Renal pelvis (tissue), 4 donors: ENCODE measurements around the gene PTPRN2. TPM values are rescaled to one million over a fixed set of nuclear protein-coding genes. Genes with fewer than 3 reads are reported as not detected.
"Not testable (repeated sequence)": the region's sequence is repeated elsewhere in the genome, so short reads cannot be mapped to it uniquely, and the experiment has no call there.

Experiments
- DNase-seq: peaks from one replicate; pipeline ENCODE4 v3.0.0-alpha.2; 2013
- polyA plus RNA-seq, 3 donors: library from polyadenylated mRNA; unstranded; fragments of 120-200 nt; gene quantifications; one replicate each; pipeline ENCODE4 v1.2.1, GENCODE V29; 2013; ENCODE audit not compliant: insufficient read length in 3 of 3

The PTPRN2 gene
- polyA plus RNA-seq, 3 donors, result 6.6 to 7.5 (median 7.4) TPM

DNA sequence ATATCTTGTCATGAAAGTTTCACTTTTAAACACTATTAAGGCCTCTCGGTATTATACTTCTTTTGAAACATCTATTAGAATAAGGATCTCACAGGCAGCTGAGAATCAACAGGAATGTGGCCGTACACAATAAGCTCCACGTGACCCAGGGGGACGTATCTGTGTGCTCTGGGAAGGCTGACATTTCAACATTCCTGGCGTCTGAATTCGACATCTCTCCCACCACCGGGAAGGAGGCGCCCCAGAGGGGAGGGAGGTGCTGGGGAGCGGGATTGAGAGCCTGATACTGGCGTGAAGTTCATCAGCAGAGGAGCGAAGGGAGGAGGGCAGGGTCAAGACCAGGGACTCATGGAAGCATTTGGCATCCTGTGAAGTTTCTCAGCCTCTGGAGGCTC is 849.6 kb downstream of the PTPRN2 start:
- peak; percentile 56 for DNase-seq

DNA sequence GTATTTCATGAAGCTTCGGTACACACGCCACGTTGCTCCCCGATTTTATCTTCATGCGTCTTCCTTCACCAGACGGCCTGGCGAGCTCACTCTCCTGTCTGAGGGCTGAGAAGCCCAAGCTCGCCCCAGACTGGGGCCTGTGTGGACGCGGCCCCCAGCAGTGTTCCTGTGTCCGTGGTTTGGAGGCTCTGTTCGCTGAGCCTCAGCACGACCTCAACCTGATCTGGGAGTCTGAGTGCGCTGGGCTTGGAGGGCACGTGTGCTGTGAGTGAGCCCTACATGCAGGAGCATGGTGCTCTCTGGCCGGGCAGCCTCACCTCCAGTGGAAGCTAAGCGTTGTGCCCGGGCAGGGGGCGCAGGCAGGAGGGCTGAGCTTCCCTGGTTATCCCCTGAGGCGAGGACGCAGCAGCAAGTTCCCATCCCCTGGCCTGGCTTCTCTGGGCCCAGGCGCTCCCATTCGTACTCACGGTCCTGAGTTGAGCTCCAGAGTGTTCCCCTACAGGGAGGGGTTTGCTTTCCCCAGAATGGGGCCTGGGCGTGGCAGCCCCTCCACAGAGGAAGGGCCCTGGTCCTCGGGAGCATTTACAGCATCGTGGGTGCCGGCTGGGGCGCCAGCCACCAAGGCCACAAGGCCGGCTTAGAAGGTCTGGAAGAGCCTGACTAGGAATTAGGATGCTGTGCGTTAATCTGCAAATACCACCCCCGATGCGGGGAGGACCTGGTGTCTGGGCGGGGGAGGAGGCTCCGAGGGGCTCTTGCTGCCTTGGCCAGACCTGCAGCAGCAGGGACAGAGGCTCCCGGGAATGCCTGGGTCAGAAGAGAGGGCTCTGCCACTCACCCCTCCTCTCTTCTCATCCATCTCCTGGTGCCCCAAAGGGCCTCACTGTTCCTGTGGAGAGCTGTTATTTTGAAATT is 850.2 kb downstream of the PTPRN2 start:
- DNase-seq, result no peak

DNA sequence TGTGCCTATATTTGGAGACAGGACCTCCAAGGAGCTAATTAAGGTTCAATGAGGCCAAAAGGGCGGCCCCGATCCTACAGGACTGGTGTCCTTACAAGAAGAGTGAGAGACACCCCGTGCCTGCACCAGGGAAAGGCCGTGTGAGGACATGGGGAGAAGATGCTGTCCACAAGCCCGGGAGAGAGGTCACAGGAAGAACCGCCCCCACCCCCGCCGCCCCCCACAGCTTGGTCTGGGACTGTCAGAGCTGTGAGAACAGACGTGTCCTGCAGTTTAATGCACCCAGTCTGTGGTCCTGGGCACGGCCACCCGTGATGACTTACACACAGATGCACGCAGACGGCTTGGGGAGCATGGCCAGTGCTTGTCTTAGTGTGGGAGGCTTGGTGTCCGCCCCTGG is 851.3 kb downstream of the PTPRN2 start:
- no peak for DNase-seq

DNA sequence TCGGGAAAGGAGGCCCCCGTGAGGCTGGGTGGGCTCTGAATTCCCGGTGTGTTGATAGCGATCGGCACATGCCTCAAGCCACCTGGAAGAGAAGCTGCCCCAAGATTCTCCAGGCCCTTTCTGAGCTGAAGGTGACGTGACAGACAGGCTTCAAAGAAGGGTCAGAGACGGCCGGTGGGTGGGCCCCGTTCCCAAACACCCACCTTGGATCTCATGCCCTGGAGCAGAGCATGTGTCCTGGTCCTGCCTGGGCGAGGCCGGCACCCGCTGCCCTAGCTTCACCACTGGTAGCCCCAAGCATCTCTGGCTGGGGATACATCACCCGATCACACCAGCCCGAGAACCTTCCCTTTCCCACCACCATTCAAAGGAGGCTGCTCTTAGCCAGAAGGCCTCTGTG is 851.8 kb downstream of the PTPRN2 start:
- no peak for DNase-seq

DNA sequence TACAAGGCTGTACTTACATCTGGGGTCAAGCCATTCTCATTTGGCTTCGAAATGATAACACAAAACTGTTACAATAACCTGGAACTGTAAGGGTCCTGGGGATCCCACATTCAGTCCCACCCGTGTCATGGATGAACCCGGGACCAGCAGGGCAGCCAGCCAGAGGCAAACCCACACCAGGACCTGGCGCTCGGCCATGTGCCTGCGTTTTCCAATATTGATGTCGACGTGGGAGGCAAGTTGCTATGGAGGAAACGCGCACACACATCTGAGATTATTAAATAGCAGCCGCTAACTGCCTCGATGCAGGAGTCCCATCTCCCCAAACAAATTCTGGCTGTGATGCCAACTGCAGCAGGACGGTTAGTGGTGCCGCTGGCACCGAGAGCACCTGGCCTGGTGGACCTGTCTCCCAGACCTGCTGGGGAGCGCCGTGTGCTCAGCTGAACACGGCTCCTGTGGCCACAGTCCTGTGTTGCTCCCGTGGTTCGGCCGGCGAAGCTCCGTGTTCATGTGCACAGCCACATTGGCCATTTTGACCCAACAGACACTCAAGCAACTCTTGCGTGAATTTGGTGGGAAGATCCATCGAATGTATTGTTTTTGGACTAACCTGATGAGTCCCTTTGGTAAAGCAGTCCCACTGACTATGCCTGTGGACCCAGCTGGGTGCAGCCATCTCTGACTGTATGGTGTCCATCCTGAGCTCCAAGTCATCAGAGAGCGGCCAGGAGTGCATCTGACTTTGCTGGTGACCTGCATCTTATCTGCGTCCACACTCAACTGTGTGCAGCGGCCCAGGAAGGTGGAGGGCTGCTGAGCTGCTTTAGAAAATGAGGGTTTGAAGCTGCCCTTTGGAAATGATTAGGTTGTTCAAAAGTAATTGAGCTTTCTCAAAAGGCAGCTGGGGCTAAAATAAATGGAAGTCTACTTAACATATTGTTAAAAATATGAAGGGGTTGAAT is 852.7 kb downstream of the PTPRN2 start:
- no peak for DNase-seq

DNA sequence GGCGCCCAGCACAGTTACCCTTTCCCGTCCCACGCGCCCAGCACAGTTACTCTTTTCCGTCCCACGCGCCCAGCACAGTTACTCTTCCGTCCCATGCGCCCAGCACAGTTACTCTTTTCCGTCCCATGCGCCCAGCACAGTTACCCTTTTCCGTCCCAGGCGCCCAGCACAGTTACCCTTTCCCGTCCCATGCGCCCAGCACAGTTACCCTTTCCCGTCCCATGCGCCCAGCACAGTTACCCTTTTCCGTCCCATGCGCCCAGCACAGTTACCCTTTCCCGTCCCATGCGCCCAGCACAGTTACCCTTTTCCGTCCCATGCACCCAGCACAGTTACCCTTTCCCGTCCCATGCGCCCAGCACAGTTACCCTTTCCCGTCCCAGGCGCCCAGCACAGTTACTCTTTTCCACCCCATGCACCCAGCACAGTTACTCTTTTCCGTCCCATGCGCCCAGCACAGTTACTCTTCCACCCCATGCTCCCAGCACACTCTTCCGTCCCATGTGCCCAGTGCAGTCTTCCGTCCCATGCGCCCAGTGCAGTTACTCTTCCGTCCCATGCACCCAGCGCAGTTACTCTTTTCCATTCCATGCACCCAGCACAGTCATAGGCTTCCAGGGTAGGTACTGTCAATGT is 853.7 kb downstream of the PTPRN2 start:
- not testable (repeated sequence) for DNase-seq

DNA sequence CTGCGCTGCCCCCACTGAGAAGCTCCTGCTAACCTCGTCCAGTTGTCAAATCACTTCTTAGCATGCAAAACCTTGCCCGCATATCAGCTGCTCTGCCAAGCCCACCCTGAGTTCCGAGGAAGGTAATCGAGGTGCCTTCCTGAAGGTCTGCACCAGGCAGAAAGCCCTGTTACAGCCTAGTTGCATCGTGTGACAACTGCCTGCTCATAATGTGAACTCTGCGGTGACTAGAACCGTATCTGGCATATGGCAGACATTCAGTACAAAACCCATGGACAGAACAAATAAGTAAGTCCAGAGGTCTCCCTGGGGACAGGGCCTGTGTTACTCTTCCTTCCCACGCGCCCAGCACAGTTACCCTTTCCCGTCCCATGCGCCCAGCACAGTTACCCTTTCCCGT is 856.5 kb downstream of the PTPRN2 start:
- DNase-seq, result no peak

DNA sequence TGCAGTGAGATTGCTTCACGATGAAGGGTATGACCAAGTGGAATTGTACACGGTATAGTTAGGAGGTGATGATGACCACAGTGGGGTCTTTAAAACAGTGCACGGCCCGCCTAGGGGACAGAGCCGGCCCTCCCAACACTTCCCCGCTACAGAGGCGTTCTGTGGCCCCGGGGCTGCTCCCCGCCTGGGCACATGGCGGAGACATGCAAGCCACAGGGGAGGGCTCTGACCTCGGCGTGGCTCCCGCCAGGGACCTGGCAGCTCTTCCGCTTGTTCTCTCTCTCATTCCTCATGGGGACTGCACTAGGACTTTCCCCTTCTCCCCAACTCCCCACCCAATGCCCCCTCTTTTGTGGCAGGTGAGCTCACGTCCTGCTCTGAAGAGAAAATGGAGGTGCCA is 857.0 kb downstream of the PTPRN2 start:
- DNase-seq, result no peak

DNA sequence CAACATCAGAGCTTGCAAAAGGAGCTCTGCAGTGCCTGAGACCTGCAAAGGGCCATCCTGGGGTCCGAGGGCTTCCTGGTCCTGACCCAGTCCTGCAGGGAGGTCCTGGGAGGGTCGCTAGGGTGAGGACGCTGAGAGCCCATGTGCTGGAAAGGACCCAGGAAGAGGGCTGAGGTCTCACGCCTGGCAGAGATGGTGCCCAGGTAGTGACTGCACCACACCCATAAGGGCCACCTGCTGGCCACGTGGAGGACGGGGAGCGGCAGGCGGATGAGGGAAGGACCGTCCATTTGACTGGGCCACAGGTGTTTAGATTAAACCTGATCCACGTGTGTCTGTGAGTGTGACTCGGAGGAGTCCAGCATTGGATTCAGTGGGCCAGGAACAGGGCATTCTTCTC is 858.1 kb downstream of the PTPRN2 start:
- no peak for DNase-seq

DNA sequence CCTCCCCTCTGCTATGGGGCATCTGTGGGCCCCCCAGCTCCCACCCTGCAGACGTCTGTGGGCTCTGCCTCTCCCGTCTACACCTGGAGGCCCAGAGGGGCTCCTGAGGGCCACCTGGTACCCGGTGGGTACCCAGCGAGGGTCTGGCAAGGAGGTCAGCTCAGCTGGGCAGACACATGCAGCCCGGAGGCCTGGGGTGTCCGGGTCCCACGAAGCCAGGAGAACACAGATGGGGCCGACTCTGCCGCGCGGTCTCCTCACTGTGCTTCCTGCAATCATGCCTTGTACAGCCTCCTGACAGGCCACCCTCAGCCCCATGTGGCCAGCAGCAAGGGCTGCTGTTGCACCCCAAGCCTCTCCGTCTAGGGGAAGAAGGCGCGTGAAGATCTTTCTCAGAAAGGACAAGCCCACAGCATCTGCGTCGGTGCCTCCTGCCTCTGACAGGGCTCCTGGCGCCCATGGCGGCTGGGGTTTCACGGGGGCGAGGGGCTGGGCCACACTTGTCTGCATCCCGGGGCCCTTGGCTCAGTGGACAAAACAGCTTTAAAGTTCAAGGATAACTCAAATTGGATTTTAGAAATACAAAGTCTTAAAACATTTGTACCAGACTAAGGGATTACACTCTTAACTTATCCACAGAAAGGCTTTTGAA is 859.5 kb downstream of the PTPRN2 start:
- no peak for DNase-seq

DNA sequence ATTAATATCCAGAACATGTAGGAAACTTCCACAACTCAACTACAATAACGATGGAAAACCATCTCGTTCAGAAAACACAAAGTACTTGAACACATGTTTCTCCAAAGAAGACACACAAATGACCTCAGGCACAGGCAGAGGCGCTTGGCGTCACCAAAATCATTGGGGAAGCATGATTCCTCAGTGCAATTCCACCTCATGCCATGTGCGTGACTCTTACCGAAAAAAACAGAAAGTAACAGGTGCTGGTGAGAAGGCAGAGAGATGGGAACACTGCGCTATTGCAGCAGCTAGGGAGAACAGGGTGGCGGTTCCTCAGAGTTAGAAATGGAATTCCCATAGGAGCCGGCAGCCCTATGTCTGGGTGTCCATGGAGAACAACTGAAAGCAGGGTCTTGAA is 860.9 kb downstream of the PTPRN2 start:
- DNase-seq, result no peak

DNA sequence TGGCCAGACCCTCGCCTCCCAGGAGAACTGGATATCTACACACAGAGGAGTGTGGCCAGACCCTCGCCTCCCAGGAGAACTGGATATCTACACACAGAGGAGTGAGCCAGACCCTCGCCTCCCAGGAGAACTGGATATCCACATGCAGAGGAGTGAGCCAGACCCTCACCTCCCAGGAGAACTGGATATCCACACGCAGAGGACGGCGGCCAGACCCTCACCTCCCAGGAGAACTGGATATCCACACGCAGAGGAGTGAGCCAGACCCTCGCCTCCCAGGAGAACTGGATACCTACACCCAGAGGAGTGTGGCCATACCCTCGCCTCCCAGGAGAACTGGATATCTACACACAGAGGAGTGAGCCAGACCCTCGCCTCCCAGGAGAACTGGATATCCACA is 862.3 kb downstream of the PTPRN2 start:
- not testable (repeated sequence) for DNase-seq

DNA sequence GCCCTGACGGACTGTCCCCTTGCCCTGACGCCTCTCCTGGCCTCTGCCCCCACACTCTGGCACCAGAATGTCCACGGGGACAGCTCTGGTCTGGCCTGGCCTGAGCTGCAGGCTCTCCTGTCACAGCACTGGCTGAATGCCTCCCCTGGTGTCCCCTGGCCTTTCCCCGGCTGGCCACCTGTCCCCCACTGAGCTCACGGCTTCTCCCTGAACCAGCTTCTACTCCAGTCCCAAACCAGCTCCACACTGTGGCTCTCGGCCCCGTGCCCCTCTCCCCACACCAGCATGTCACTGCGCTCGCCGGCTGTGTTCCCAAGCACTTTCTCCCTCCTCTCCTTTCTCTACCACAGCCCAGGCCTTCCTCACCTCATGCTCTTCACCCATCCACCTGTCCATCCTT is 864.4 kb downstream of the PTPRN2 start:
- no peak for DNase-seq

DNA sequence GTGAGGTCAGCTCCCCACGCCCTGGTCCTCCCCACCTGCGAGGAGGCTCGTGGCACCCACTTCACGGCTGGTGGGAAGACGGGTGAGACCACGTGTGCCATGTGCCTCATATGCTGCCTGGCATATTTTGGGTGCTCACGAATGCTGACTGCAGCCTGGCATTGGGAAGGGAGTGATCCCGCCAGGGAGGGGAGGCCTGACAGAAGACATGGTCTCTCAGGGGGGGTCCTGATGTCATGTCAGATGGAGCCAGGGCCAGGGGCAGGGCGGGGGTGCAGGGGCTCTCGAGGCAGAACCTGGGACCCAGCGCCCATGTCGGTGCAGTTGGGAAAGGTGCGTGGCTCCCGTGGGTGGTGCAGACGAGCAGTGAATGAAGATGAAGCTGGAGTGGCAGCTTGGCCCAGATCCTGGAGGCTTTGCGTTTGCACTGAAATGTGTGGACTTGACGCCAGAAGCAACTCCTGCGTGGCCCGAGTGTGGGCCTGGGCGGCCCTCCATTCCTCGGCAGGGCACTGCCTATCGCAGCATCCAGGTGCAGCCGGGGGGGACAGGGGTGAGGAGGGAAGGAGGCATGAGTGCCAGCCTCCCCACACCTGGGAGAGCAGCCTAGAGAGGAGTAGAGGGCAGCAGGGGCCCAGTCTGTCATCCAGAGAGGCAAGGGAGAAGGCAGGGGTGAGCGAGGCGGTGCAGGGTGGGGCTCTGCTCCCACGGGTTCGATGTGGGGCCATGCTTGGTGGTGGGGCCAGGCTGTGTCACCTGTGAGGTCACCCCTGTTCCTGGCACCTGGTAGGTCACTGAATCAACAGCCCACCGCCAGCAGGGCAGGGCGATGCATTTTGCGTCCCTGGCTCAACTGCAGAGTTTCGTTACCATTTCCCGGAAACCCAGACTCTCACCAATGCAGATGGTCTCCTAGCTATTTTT is 865.2 kb downstream of the PTPRN2 start:
- no peak for DNase-seq

DNA sequence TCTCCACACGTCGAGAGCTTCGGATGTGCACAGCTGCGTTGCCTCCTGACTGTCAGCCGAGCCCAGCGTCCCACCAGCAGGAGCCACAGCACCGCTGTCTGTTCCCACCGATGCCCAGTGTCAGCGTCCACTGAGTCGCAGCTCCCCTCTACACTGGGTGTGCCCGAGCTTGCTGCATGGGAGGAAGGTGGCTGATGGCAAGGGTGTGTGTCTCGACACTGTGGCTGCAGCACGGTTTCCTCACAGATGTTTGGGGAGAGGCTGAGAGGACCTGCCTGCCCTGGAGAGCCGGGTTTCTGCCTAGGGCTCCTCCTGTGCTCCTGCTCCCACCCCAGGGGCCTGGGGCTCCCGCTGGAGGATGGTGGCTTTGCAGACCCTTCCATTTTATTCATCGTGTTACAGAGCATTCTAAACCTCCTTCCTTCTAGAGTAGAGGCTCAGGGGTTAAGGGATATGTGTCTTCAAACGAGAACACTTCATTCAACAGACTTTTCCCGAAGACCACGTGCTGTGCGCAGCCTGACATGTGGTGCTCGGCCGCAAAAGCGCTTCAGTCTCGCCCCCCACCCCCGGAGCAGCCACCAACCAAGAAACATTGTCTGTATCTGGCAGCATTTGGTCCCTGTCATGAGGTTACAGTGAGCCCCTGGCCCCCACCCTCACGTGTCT is 866.0 kb downstream of the PTPRN2 start:
- no peak for DNase-seq

DNA sequence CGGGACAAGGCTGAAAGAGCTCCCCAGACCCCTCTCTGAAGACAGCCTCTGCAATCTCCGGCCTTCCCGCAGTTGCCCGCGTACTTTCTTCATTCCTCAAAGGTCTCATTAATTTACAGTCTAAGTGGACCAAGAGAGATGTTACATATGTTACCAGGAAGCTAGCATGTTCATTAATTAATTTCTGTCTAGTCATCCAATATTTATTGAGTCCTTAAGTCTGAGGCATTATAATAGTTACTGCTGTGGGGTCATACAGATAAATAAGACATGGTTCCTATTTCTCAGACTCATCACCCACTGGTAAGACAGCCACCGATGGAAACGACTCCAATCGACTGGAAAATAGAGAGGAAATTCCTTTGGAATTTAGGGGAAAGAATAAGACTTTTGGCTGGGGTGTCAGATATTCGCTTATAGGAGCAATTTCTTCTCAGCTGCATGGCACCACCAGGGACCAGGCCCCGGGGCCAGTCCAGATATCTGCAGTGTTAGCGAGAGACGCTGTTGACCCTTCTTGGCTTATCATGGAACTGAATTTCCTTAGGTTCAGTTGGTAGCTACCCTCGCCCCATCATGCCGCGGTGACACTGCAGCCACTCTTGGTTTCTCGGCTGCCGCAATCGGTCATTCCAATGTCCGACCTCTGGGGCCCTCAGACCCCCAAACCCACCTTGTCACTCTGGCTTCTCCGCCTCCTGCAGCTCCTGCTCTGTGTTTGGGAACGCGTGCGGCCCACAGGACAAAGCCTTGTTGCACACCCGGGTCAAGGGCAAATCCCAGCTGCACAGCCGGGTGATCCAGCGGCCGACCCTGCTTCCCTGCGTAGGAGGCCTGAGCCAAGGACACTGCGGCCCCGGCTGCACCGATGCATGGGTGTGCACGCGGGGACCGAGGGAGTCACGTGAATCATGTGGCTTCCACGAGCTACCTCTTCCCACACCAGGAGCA is 867.6 kb downstream of the PTPRN2 start:
- no peak for DNase-seq

DNA sequence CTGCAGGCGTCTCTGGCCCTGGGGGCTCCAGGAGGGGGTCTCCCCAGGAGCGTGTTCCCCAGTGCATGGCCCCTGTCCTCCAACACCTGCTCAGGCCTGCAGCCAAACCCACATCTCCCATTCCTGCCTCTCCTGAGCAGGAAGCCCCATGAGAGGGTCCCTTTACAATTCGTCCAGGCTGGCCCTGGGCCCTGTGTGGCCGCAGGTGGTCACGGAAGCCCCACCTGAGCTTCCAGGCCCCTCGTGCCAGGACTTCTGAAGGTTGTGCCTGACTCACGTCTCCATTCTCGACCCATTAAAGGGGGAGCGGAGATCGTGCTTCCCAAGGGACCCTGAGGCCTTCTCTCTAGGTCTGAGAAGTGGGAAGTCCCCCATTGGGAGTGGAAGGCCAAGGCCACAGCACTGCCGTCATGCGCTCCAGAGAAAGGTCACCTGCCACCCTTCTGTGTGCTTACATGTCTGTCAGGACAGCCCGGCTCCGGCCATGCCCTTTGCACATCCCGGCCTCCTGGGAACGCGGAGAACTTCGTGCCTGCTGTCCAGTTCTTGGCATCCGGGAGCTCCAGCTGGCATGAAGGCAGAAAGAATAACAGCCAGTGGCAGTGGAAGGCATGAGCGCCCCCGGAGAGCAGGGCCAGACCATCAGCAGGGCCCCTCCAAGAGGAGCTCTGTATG is 868.5 kb downstream of the PTPRN2 start:
- DNase-seq, result no peak

DNA sequence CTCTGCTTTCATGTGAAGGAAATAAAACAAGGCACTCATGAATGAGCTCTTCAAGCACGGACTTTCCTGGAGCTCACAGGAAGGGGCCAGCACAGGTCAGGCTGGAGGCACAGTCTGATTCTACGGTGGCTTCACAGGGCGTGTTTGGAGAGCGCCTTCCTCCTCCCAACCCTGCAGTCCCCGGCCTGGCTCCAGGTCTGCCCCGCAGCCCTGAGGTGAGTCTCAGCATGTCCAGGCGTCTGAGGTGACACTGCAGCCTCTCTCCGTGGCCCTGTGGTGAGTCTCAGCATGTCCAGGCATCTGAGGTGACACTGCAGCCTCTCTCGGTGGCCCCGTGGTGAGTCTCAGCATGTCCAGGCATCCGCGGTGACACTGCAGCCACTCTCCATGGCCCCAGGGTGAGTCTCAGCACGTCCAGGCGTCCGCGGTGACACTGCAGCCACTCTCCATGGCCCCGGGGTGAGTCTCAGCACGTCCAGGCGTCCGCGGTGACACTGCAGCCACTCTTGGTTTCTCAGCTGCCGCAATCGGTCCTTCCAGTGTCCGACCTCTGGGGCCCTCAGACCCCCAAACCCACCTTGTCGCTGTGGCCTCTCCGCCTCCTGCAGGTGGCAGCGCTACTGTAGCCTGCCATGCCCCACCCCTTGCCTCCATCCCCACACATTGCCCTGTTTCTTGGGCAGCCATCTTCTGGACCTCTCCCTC is 869.2 kb downstream of the PTPRN2 start:
- DNase-seq, result no peak
